ENCODE results near the gene AXDND1. TPM values are rescaled to one million over a fixed set of nuclear protein-coding genes. Genes with fewer than 3 reads are reported as not detected.

AXDND1 gene
- total and polyA plus RNA-seq, 2 of the 8 experiments (the other 6 are each of a cell fraction or from before 2014, with no cell fraction given), result 0.61 TPM; not detected in 1

DNA sequence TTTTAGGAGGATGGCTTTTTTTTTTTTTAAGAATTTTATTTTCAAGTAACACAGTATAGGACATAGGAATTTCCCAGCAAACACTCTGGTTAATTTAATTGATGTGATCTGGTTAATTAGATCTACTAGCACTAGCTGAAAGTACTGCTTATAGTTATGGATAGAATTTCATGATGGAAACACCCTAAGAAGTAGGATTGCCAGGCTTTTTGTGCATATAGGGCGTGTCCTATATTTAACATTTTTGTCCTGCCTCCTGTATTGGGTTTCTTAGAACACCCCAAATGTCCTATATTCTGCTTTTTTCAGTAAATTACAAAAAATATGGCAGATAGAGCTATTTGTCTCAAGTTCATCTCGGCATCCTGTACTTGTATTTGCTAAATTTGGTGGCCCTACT is 13.5 kb upstream of the AXDND1 start:
- Histone ChIP-seq H2BK5ac (ENCODE audit: low read depth, low read length) (no peak overlapping the region), H3K18ac (ENCODE audit: extremely low read depth, low read length) (no peak overlapping the region), H3K4me1 (replicated peaks in 1 of 4; ENCODE audit: control insufficient read depth in 3 of 4, insufficient read depth in 4 of 4, low read length in 3 of 4) (no peaks in the 10 kb centered on the region), H2BK15ac (ENCODE audit: low read length) (no peak overlapping the region), H4K91ac (replicated peaks; ENCODE audit: insufficient read length, low read length) (no peak overlapping the region), H3K9ac (replicated peaks in 1 of 4; ENCODE audit: extremely low read depth in 1 of 4, low read depth in 3 of 4, low read length in 3 of 4) (no peak overlapping the region), H3K4me2 (ENCODE audit: insufficient read depth in 1 of 2, low read depth in 2 of 2, low read length in 2 of 2) (no peak overlapping the region), H3K27me3 (replicated peaks in 1 of 4; ENCODE audit: control insufficient read depth in 3 of 4, extremely low read depth in 1 of 4, insufficient read depth in 3 of 4, low read length in 3 of 4) (no peaks in the 10 kb centered on the region), H3K4ac (replicated peaks; ENCODE audit: insufficient read length, low read depth, low read length) (no peak overlapping the region), H3K79me2 (ENCODE audit: control insufficient read depth in 1 of 2, insufficient read depth in 2 of 2, low read length in 2 of 2) (no peaks in the 10 kb centered on the region), H4K20me1 (replicated peaks in 1 of 2; ENCODE audit: control insufficient read depth in 1 of 2, insufficient read depth in 2 of 2, low read length in 2 of 2) (no peaks in the 10 kb centered on the region), H4K5ac (ENCODE audit: insufficient read length, low read depth, low read length) (no peak overlapping the region), H3K14ac (ENCODE audit: insufficient read length) (no peak overlapping the region), H2AK5ac (ENCODE audit: low read depth, low read length) (no peak overlapping the region), H3K23ac (ENCODE audit: insufficient read length) (no peak overlapping the region), H2BK12ac (ENCODE audit: low read depth, low read length) (no peak overlapping the region), H3K36me3 (ENCODE audit: control insufficient read depth in 2 of 4, insufficient read depth in 4 of 4, low read length in 3 of 4) (peaks cover 0 to 4% (median 0%) of the 10 kb centered on the region in 4 experiments; a peak in 2 of 8 replicates), H3K79me1 (ENCODE audit: low read depth, low read length) (no peaks in the 10 kb centered on the region), H3K23me2 (ENCODE audit: low read depth, low read length) (no peaks in the 10 kb centered on the region), H2BK120ac (replicated peaks; ENCODE audit: low read depth, low read length) (no peak overlapping the region), H3K9me3 (ENCODE audit: insufficient read depth in 2 of 2, low read depth in 1 of 2, low read length in 1 of 2) (no peaks in the 10 kb centered on the region), H4K8ac (ENCODE audit: extremely low read depth, insufficient read depth, low read length) (no peak overlapping the region), H3K56ac (replicated peaks; ENCODE audit: insufficient read length, low read depth, low read length) (no peak overlapping the region), H3K4me3 (ENCODE audit: extremely low read depth in 1 of 4, insufficient read depth in 2 of 4, low read depth in 3 of 4, low read length in 4 of 4) (no peak overlapping the region), H2AFZ (ENCODE audit: low read length) (no peak overlapping the region), H2BK20ac (ENCODE audit: low read length) (no peak overlapping the region), H3K27ac (ENCODE audit: low read depth, low read length) (no peak overlapping the region)
- ChIA-PET POLR2A (ENCODE audit: partially characterized antibody) (no interaction called here), CTCF (ENCODE audit: partially characterized antibody) (interaction anchor here (0.6 to 0.7 kb wide), 2 partner anchors 13 to 112 kb away, joined by 3 to 4 read pairs; partner anchors contain the start of gene AXDND1)
- TF ChIP-seq TEAD4 (IDR thresholded peaks at IDR 0.05; ENCODE audit: low read depth, low read length) (no peak), RNF2 (IDR thresholded peaks at IDR 0.05; ENCODE audit: borderline replicate concordance, low read depth, low read length, missing control alignments, poor library complexity, severe bottlenecking) (no peak), RFX5 (IDR thresholded peaks at IDR 0.05; ENCODE audit: borderline replicate concordance, low read depth, low read length) (no peak), SAP30 (IDR thresholded peaks at IDR 0.05; ENCODE audit: insufficient read depth, insufficient replicate concordance, low read length) (no peak), JUND (IDR thresholded peaks at IDR 0.05; ENCODE audit: low read length) (no peak), SP2 (IDR thresholded peaks at IDR 0.05; ENCODE audit: low read length) (no peak), KDM1A (IDR thresholded peaks at IDR 0.05; ENCODE audit: borderline replicate concordance, low read length) (no peak)
- FAIRE-seq (no peak), DNase-seq (ENCODE audit: low read depth in 1 of 2, low spot score in 2 of 2) (no peak)
- 85% methylated on average over 2 of the region's 2 CpGs; no CpG with 5 or more reads in 1 of the 2 experiments for WGBS, 2 experiments (ENCODE audit: extremely low coverage in 1 of 2, insufficient coverage in 1 of 2, insufficient read length in 1 of 2, insufficient replicate concordance in 2 of 2, low coverage in 1 of 2, low lambda C conversion rate in 2 of 2, missing lambda C conversion rate in 1 of 2)
